Neural progenitor cell (in vitro differentiated cells): ENCODE measurements around the gene TPRX1. TPM values are rescaled to one million over a fixed set of nuclear protein-coding genes. Genes with fewer than 3 reads are reported as not detected.

Experiments
- DNase-seq: peaks from one replicate; pipeline ENCODE4 v3.0.0-alpha.2; 2016; ENCODE audit warnings: low spot score
- H2AFZ ChIP-seq: fragments of 200-600 bp; sonication (generic); replicated peaks from 2 replicates; pipeline ENCODE4 v1.6.1; 2016; ENCODE audit warnings: antibody characterized with exemption
- H3F3A ChIP-seq: fragments of 200-600 bp; sonication (generic); 2 replicates; pipeline ENCODE4 v1.6.1; 2016; ENCODE audit warnings: antibody characterized with exemption, low read depth
- H3K27ac ChIP-seq: fragments of 200-600 bp; sonication (generic); 2 replicates; pipeline ENCODE4 v1.5.1; 2016; ENCODE audit warnings: mild to moderate bottlenecking
- H3K27me3 ChIP-seq: fragments of 200-600 bp; sonication (generic); 2 replicates; pipeline ENCODE4 v1.6.1; 2016; ENCODE audit warnings: mild to moderate bottlenecking, moderate library complexity
- H3K36me3 ChIP-seq: fragments of 200-600 bp; sonication (generic); 2 replicates; pipeline ENCODE4 v1.5.1; 2016
- H3K4me1 ChIP-seq: fragments of 200-600 bp; sonication (generic); 2 replicates; pipeline ENCODE4 v1.6.1; 2016; ENCODE audit warnings: mixed run types
- H3K4me2 ChIP-seq: fragments of 200-600 bp; sonication (generic); 2 replicates; pipeline ENCODE4 v1.6.1; 2016
- H3K4me3 ChIP-seq: fragments of 200-600 bp; sonication (generic); 2 replicates; pipeline ENCODE4 v1.5.1; 2016
- H3K79me2 ChIP-seq: fragments of 200-600 bp; sonication (generic); 2 replicates; pipeline ENCODE4 v1.6.1; 2016; ENCODE audit warnings: low read depth
- H3K9ac ChIP-seq: fragments of 200-600 bp; sonication (generic); 2 replicates; pipeline ENCODE4 v1.6.1; 2016
- H3K9me3 ChIP-seq: fragments of 200-600 bp; sonication (generic); 2 replicates; pipeline ENCODE4 v1.5.1; 2016; ENCODE audit warnings: low read depth
- H4K20me1 ChIP-seq: fragments of 200-600 bp; sonication (generic); 2 replicates; pipeline ENCODE4 v1.6.1; 2016; ENCODE audit warnings: low read depth
- H3K27ac Mint-ChIP-seq: 3 replicates; pipeline ENCODE4 v1.8.0; 2021; ENCODE audit warnings: mixed read lengths
- H3K27me3 Mint-ChIP-seq: 2 replicates; pipeline ENCODE4 v1.8.0; 2022; ENCODE audit warnings: low read depth, mild to moderate bottlenecking, inconsistent platforms, moderate library complexity, mixed read lengths; ENCODE audit not compliant: insufficient read depth
- H3K36me3 Mint-ChIP-seq: 3 replicates; pipeline ENCODE4 v1.8.0; 2021; ENCODE audit warnings: mixed read lengths
- H3K4me1 Mint-ChIP-seq: 3 replicates; pipeline ENCODE4 v1.8.0; 2021; ENCODE audit warnings: mixed read lengths
- H3K4me3 Mint-ChIP-seq: 3 replicates; pipeline ENCODE4 v1.8.0; 2021; ENCODE audit warnings: mild to moderate bottlenecking, moderate library complexity, mixed read lengths
- H3K9me3 Mint-ChIP-seq: 3 replicates; pipeline ENCODE4 v1.8.0; 2020; ENCODE audit warnings: mixed read lengths
- EZH2 ChIP-seq: fragments of 200-600 bp; sonication (generic); IDR thresholded peaks from 2 replicates; pipeline ENCODE4 v1.6.1; 2017; ENCODE audit warnings: antibody characterized with exemption, mild to moderate bottlenecking, moderate library complexity
- EZH2phosphoT487 ChIP-seq: fragments of 200-600 bp; sonication (generic); IDR thresholded peaks from 2 replicates; pipeline ENCODE4 v1.6.1; 2017; ENCODE audit warnings: antibody characterized with exemption
- total RNA-seq: library from RNA; depleted of rRNA; stranded (reverse); fragments of >200 nt; gene quantifications from 2 replicates; pipeline ENCODE4 v1.2.3, GENCODE V29; 2015; ENCODE audit warnings: low replicate concordance
- TF ChIP-seq, protein P1 (sequence below): fragments of 200-600 bp; sonication (generic); IDR thresholded peaks from 2 replicates; pipeline ENCODE4 v1.5.1; 2017; ENCODE audit warnings: antibody characterized with exemption, mild to moderate bottlenecking

Gene TPRX1
- total RNA-seq, 1 donor from 2014 or later, result not detected

DNA sequence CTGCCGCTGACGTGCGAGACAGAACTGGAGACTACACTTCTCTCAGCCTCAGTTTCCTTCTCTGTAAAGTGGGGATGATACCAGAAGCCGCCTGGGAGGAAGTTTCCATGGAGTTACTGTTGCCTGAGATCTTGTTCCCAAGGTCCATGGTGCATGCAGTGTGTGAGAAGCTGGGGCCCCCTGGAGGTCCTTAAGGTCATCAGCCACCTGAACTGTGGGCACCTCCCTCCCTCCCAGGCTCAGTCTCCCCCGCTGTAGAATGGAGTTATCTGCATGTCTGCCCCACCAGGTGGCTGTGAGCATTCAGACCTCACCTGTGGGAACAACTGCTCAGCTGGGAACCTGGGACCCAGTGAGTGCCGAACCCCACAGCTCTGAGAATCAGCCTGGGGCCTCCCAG lies 20.0 kb upstream of the TPRX1 start:
- H3K27me3 Mint-ChIP-seq, result peaks cover 11% of the 10 kb centered on the region
- Histone ChIP-seq H3K9ac (no peak overlapping the region), H2AFZ (no peak overlapping the region)

DNA sequence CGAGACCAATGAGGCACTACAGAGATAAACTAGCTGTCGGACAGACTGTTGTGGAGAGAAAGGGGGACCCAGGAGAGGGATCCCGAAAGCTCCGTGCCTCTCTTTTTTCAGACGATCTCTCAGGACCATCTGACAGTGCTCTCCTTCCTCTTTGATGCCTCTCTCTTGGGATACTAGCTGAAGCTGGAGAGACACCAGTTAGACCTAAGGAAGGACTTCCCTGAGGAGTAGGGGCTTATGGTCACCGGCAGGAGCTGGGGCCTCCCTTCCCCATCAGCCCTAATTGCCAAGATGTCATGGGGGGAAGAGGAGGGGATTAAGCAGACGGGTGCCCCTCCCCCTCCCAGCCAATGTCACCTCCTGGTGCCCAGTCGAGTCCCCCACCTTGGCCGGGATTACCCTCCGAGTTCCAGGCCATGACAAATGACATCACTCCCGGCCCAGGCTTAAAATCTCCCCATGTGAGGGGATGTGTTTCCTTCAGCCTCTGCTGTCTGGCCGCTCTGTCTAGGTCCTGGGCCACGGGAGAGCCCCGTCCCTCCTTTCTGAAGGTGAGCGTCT lies 17.2 kb upstream of the TPRX1 start, which contains the start of gene CRX:
TSS of gene CRX (plus strand) at position 478 of the 561 bp plus-strand sequence. CDS start 12,507 bp downstream, outside the sequence.
- H3K4me1 ChIP-seq, result peaks cover 46% of the 10 kb centered on the region
- peak; percentile 49 for DNase-seq
- H3F3A ChIP-seq, result peaks cover 64% of the 10 kb centered on the region
- Mint-ChIP-seq H3K9me3 (peaks cover 7% of the 10 kb centered on the region), H3K27ac (peak within 1 kb of the TSS; percentile 85), H3K27me3 (peaks cover 17% of the 10 kb centered on the region), H3K4me3 (peak within 1 kb of the TSS; percentile 70), H3K4me1 (peaks cover 49% of the 10 kb centered on the region), H3K36me3 (no peaks in the 10 kb centered on the region)
- H3K36me3 ChIP-seq, result no peaks in the 10 kb centered on the region
- H3K79me2 ChIP-seq, result no peaks in the 10 kb centered on the region
- no peak for TF ChIP-seq EZH2phosphoT487
- no peak for TF ChIP-seq EZH2
- TF ChIP-seq, protein P1, sequence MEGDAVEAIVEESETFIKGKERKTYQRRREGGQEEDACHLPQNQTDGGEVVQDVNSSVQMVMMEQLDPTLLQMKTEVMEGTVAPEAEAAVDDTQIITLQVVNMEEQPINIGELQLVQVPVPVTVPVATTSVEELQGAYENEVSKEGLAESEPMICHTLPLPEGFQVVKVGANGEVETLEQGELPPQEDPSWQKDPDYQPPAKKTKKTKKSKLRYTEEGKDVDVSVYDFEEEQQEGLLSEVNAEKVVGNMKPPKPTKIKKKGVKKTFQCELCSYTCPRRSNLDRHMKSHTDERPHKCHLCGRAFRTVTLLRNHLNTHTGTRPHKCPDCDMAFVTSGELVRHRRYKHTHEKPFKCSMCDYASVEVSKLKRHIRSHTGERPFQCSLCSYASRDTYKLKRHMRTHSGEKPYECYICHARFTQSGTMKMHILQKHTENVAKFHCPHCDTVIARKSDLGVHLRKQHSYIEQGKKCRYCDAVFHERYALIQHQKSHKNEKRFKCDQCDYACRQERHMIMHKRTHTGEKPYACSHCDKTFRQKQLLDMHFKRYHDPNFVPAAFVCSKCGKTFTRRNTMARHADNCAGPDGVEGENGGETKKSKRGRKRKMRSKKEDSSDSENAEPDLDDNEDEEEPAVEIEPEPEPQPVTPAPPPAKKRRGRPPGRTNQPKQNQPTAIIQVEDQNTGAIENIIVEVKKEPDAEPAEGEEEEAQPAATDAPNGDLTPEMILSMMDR, result no peak
- no peak within 1 kb of the TSS for H3K9ac ChIP-seq
- no peak within 1 kb of the TSS for H3K27ac ChIP-seq
- no peaks in the 10 kb centered on the region for H4K20me1 ChIP-seq
- peak within 1 kb of the TSS; percentile 82 for H3K4me2 ChIP-seq
- no peak within 1 kb of the TSS for H3K4me3 ChIP-seq
- no peak within 1 kb of the TSS for H2AFZ ChIP-seq
- H3K27me3 ChIP-seq, result no peaks in the 10 kb centered on the region
- no peaks in the 10 kb centered on the region for H3K9me3 ChIP-seq

More for the DNA sequence above, 20.0 kb upstream of the TPRX1 start:
- no peaks in the 10 kb centered on the region for H3K27me3 ChIP-seq
- no peak overlapping the region for H3K27ac Mint-ChIP-seq
- no peak for DNase-seq
- no peaks in the 10 kb centered on the region for H3K9me3 ChIP-seq
- no peaks in the 10 kb centered on the region for H3K36me3 Mint-ChIP-seq
- H3K9me3 Mint-ChIP-seq, result peaks cover 6% of the 10 kb centered on the region
- peaks cover 56% of the 10 kb centered on the region for H3K4me1 Mint-ChIP-seq
- H3K4me3 ChIP-seq, result no peak overlapping the region
- H3K27ac ChIP-seq, result no peak overlapping the region
- no peak for TF ChIP-seq EZH2
- TF ChIP-seq, protein P1, result peak; percentile 11
- H3K79me2 ChIP-seq, result no peaks in the 10 kb centered on the region
- H3K36me3 ChIP-seq, result no peaks in the 10 kb centered on the region
- H3K4me3 Mint-ChIP-seq, result peak overlapping the region; percentile 46
- H4K20me1 ChIP-seq, result no peaks in the 10 kb centered on the region
- peaks cover 55% of the 10 kb centered on the region for H3F3A ChIP-seq
- H3K4me2 ChIP-seq, result no peak overlapping the region
- peaks cover 54% of the 10 kb centered on the region for H3K4me1 ChIP-seq

DNA sequence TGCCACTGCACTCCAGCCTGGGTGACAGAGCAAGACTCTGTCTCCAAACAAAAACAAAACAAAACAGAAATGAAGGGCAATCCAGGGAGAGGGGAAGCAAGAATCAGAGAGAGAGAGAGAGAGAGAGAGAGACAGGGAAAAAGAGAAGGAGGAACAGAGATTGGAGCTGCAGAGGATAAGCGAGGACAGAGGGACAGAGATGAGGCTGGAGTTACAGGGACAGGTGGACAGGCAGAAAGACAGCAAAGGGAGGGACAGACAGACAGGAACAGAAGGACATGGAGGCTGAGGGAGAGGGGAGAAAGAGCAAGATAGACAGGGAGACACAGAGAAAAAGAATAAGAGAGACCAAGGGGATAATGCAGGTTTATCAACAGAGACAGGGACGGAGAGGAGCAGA lies 16.1 kb upstream of the TPRX1 start:
- H3K27ac Mint-ChIP-seq, result peak overlapping the region; percentile 93
- peaks cover 54% of the 10 kb centered on the region for H3F3A ChIP-seq
- H3K4me3 ChIP-seq, result peak overlapping the region; percentile 28
- no peaks in the 10 kb centered on the region for H3K27me3 ChIP-seq
- H3K79me2 ChIP-seq, result no peaks in the 10 kb centered on the region
- H3K27ac ChIP-seq, result peak overlapping the region; percentile 21
- no peaks in the 10 kb centered on the region for H3K9me3 ChIP-seq
- H3K4me2 ChIP-seq, result peak overlapping the region; percentile 82
- peak overlapping the region; percentile 3 for H3K4me3 Mint-ChIP-seq
- no peak for DNase-seq
- H3K9ac ChIP-seq, result no peak overlapping the region
- no peaks in the 10 kb centered on the region for H4K20me1 ChIP-seq
- peaks cover 7% of the 10 kb centered on the region for H3K9me3 Mint-ChIP-seq
- peaks cover 16% of the 10 kb centered on the region for H3K27me3 Mint-ChIP-seq
- no peaks in the 10 kb centered on the region for H3K36me3 ChIP-seq
- peaks cover 42% of the 10 kb centered on the region for H3K4me1 ChIP-seq
- TF ChIP-seq EZH2phosphoT487 (no peak), EZH2 (no peak)
- TF ChIP-seq, protein P1, result no peak
- peak overlapping the region; percentile 38 for H2AFZ ChIP-seq
- peaks cover 47% of the 10 kb centered on the region for H3K4me1 Mint-ChIP-seq
- no peaks in the 10 kb centered on the region for H3K36me3 Mint-ChIP-seq
